ENCODE measurements around the gene OR6X1.

DNA sequence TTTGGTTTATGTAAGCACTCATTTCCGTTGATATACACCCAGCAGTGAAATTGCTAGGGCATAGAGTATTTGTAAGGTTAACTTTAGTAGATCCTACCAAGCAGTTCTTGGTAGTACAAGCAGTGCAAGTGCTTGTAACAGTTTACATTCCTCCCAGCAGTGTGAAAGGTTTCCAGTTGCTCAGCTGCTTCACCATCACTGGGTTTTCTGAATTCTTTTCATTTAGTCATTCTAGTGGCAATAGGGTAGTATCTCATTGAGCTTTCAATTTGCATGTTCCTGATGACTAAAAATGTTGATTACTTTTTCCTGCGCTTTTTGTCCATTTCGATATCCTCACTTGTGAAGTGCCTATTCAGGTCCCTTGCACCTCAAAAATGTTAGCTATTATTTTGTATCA is 47.1 kb downstream of the OR6X1 start:
- TF ChIP-seq CTCF (IDR thresholded peaks at IDR 0.05): no peak
- TF ChIP-seq ZNF121 (CRISPR knock-in tag; IDR thresholded peaks at IDR 0.05): no peak
- TF ChIP-seq, protein P1, sequence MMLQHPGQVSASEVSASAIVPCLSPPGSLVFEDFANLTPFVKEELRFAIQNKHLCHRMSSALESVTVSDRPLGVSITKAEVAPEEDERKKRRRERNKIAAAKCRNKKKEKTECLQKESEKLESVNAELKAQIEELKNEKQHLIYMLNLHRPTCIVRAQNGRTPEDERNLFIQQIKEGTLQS (CRISPR knock-in tag; conservative IDR thresholded peaks at IDR 0.05): no peak
- TF ChIP-seq, protein P2, sequence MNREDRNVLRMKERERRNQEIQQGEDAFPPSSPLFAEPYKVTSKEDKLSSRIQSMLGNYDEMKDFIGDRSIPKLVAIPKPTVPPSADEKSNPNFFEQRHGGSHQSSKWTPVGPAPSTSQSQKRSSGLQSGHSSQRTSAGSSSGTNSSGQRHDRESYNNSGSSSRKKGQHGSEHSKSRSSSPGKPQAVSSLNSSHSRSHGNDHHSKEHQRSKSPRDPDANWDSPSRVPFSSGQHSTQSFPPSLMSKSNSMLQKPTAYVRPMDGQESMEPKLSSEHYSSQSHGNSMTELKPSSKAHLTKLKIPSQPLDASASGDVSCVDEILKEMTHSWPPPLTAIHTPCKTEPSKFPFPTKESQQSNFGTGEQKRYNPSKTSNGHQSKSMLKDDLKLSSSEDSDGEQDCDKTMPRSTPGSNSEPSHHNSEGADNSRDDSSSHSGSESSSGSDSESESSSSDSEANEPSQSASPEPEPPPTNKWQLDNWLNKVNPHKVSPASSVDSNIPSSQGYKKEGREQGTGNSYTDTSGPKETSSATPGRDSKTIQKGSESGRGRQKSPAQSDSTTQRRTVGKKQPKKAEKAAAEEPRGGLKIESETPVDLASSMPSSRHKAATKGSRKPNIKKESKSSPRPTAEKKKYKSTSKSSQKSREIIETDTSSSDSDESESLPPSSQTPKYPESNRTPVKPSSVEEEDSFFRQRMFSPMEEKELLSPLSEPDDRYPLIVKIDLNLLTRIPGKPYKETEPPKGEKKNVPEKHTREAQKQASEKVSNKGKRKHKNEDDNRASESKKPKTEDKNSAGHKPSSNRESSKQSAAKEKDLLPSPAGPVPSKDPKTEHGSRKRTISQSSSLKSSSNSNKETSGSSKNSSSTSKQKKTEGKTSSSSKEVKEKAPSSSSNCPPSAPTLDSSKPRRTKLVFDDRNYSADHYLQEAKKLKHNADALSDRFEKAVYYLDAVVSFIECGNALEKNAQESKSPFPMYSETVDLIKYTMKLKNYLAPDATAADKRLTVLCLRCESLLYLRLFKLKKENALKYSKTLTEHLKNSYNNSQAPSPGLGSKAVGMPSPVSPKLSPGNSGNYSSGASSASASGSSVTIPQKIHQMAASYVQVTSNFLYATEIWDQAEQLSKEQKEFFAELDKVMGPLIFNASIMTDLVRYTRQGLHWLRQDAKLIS (CRISPR knock-in tag; IDR thresholded peaks at IDR 0.05; ENCODE audit: borderline replicate concordance): no peak
- TF ChIP-seq GRHL2 (CRISPR knock-in tag; IDR thresholded peaks at IDR 0.05; ENCODE audit: insufficient replicate concordance, severe bottlenecking): no peak
- TF ChIP-seq ARID4B (CRISPR knock-in tag; IDR thresholded peaks at IDR 0.05; ENCODE audit: borderline replicate concordance): no peak
- no peak for TF ChIP-seq USF1 (CRISPR knock-in tag; IDR thresholded peaks at IDR 0.05)
- no peak for TF ChIP-seq FOXP4 (CRISPR knock-in tag; IDR thresholded peaks at IDR 0.05)
- no peak for TF ChIP-seq IRF1 (CRISPR knock-in tag; IDR thresholded peaks at IDR 0.05)
- no peak for TF ChIP-seq USF2 (CRISPR knock-in tag; IDR thresholded peaks at IDR 0.05)
- TF ChIP-seq MLX (CRISPR knock-in tag; IDR thresholded peaks at IDR 0.05): no peak
- no peak for TF ChIP-seq CBFB (CRISPR knock-in tag; IDR thresholded peaks at IDR 0.05; ENCODE audit: low read depth)
